Umbilical cord (tissue), 2 donors: ENCODE data around the gene SNCA. TPM values are rescaled to one million over a fixed set of nuclear protein-coding genes. Genes with fewer than 3 reads are reported as not detected.

Experiments used
- DNase-seq: peaks from one replicate; pipeline ENCODE4 v3.0.0-alpha.2; 2015; ENCODE audit warnings: low spot score
- total RNA-seq: library from RNA; depleted of rRNA; stranded (reverse); fragments of >200 nt; gene quantifications from one replicate; pipeline ENCODE4 v1.2.3, GENCODE V29; 2014; ENCODE audit warnings: low replicate concordance; ENCODE audit not compliant: insufficient read depth

Gene SNCA
- total RNA-seq, 1 donor from 2014 or later, result 86.4 TPM

DNA sequence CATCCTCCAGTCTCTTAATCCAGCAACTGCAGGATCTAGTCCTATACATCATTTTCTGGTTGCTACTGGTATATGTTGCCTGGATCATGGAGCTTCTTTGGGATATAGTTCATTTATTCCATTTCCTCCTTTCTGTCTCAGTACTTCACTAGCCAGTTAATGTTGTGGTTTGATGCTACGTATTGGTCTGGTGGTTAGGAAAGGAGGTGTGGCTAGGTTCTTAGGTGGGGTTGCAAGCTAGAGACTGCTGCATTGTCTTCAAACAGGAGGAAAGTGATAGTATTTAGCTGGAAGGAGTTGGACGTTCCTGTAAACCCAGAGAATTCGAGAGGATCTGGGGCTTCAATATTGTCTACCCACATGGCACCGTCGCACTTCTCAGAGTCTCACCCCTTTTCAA is 129.5 kb downstream of the SNCA start:
- no peak for DNase-seq

DNA sequence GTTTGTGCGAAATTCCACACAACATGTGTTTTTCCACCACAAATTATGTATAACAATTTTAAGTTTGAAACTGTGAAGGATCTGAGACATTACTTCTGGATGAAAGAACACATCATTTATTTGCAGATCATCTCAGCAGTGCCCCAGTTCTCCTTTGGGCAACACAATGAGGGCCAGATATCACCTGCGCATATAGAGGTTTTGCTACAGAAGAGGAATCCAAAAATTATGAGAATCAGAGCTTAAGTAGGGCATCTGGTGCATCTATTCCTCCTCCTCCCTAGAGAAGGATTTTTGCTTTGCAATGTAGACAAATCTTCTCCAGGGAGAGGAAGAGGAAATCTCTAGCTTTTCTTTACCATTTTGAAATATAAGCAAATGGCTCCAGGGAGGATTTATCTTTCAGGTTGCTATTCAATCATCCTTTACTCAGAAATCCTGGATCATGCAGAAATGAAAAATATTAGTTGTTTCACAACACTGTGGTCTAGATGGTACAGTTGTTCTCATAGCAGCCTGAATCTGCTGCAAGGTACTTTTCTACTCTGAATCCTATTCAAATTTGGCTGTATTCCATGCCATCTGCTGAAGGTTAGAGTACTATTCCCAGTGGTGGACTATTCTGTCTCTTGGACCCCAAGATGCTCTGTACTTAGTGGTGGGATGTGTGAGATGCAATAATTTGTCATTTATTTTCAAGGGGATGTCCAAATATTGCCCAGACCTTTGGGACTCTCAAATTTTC is 132.1 kb downstream of the SNCA start:
- peak; percentile 6 for DNase-seq

DNA sequence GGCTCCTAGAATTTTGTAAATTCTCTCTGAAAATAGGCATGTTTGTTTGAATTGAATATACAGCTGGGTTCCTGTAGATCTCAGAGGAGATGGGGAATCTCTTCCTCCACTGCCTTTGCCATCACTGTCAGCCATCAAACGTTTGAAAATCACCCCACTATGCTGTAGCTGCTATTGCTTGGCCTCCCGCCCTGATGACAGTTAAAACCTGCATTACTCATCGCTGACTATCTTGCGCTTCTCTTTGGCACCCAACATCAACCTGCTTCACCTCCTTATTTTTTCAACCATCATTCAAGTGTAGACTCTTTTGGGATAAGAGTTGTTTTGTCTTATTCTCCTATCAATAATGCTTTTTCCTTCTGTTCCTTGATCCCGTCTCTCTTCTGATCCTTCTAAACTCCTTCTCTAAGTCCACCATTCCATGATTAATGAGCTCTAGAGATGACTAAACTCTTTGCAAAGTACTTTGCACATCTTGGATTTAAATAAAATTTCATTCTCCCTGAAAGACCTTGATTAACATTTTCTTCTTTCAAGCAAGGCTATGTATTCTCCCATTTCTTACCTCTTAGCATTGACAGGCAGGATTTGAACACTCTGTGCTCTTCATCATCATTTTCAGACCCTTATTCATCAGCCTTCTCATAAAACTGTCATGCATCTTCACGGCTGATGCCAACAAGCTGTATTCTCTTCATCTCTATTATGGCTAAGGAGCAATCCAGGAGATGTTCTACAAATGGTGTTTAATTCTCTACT is 133.0 kb downstream of the SNCA start:
- DNase-seq, result no peak

GRCh38 chr4:89700766-89701423 is 136.1 kb downstream of the SNCA start:
- no peak for DNase-seq

- no peak for DNase-seq
Observed at GRCh38 chr4:89685690-89686089, 151.3 kb downstream of the SNCA start.

GRCh38 chr4:89685277-89685676 is 151.7 kb downstream of the SNCA start:
- no peak for DNase-seq

GRCh38 chr4:89684536-89684935 is 152.4 kb downstream of the SNCA start:
- no peak for DNase-seq

GRCh38 chr4:89682808-89683207 is 154.2 kb downstream of the SNCA start:
- DNase-seq, result no peak

DNA sequence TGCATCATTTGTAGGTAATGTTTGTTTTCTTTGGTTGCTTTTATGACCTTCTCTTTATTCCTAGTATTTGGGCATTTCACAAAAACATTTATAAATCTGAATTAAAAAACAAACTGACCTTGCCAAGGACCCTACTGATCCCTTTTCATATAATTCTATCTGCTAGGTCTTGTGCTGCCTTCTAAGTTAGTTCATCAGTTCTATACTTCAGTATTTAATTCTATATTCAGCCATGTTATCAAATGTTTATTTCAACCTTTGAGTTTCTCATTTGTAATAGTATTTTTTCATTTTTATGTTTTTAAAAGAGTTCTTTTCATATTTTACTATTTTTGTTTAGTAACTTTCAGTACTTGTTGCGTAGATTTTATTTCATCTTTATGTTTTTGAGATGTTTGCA is 155.3 kb downstream of the SNCA start:
- no peak for DNase-seq

- peak; percentile 22 for DNase-seq
Observed at GRCh38 chr4:89681219-89681618, 155.7 kb downstream of the SNCA start.

DNA sequence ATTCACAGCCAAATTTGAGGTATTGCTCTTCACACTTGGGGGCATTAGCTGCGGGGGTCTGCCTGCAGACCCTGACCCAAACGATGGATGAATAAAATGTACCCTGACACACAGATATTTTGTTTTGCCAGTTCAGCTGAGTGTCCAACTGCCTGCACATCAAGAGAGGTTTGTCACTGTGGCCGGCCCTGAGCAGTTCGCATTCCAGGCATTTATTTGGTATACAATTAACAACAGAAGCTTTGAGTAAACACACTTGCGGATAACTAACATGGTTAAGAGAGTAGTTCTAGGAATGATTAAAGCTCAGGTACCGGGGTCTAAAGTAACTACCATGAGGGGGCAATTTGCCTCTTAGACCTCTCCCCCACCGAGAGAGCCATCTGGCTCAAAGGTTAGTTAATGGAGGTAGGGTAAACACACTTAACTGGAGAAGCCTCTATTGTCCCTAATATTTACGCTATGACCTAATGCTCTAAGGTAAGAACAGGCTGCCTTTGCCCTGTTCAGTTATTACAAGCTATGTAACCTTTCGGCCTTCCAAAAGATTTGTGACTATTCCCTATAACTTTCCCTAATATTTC is 162.0 kb downstream of the SNCA start:
- no peak for DNase-seq

Other genes with a start within 250 kb of the SNCA start
- 17.8 TPM for gene MMRN1, start 57.7 kb upstream of the SNCA start, total RNA-seq